Loucy (cell line): ENCODE data around the gene LAMP1.
"Not testable (repeated sequence)": the region's sequence is repeated elsewhere in the genome, so short reads cannot be mapped to it uniquely, and the experiment has no call there.

Experiments
- H2AFZ ChIP-seq: fragments of 200-600 bp; sonication (generic); 2 replicates; pipeline ENCODE4 v1.6.0; 2016; ENCODE audit warnings: antibody characterized with exemption, mild to moderate bottlenecking, low read length, moderate library complexity
- H3F3A ChIP-seq: fragments of 200-600 bp; 2 replicates; pipeline ENCODE4 v1.6.0; 2016; ENCODE audit warnings: antibody characterized with exemption, low read depth, mild to moderate bottlenecking
- H3K27me3 ChIP-seq: fragments of 200-600 bp; sonication (generic); 2 replicates; pipeline ENCODE4 v1.6.1; 2014; ENCODE audit warnings: low read length, mild to moderate bottlenecking; ENCODE audit not compliant: insufficient read depth, poor library complexity, severe bottlenecking
- H3K36me3 ChIP-seq: fragments of 200-600 bp; sonication (generic); 2 replicates; pipeline ENCODE4 v1.6.1; 2016; ENCODE audit warnings: low read length; ENCODE audit not compliant: insufficient read depth
- H3K4me1 ChIP-seq: fragments of 200-600 bp; sonication (generic); 2 replicates; pipeline ENCODE4 v1.5.1; 2014; ENCODE audit warnings: low read length, mild to moderate bottlenecking; ENCODE audit not compliant: insufficient read depth, poor library complexity, severe bottlenecking
- H3K4me2 ChIP-seq: fragments of 200-600 bp; sonication (generic); 2 replicates; pipeline ENCODE4 v1.6.0; 2014; ENCODE audit warnings: antibody characterized with exemption, low read length, low read depth, mild to moderate bottlenecking; ENCODE audit not compliant: poor library complexity, severe bottlenecking
- H3K4me3 ChIP-seq: fragments of 200-600 bp; sonication (generic); 2 replicates; pipeline ENCODE4 v1.5.1; 2014; ENCODE audit warnings: low read length, mild to moderate bottlenecking, mixed read lengths; ENCODE audit not compliant: poor library complexity, severe bottlenecking
- H3K79me2 ChIP-seq: fragments of 200-600 bp; sonication (generic); 2 replicates; pipeline ENCODE4 v1.6.1; 2014; ENCODE audit warnings: low read length; ENCODE audit not compliant: insufficient read depth
- H3K9ac ChIP-seq: fragments of 200-600 bp; sonication (generic); 2 replicates; pipeline ENCODE4 v1.6.0; 2014; ENCODE audit warnings: mild to moderate bottlenecking, low read depth, low read length, moderate library complexity; ENCODE audit not compliant: poor library complexity, severe bottlenecking
- H3K9me2 ChIP-seq: fragments of 200-600 bp; sonication (generic); replicated peaks from 2 replicates; pipeline ENCODE4 v1.6.1; 2016; ENCODE audit warnings: low read depth, low read length, mixed read lengths
- H3K9me3 ChIP-seq: fragments of 200-600 bp; sonication (generic); 2 replicates; pipeline ENCODE4 v1.6.1; 2014; ENCODE audit warnings: mild to moderate bottlenecking, antibody characterized with exemption, low read length, low read depth; ENCODE audit not compliant: insufficient read depth
- H4K20me1 ChIP-seq: fragments of 200-600 bp; sonication (generic); 2 replicates; pipeline ENCODE4 v1.6.0; 2014; ENCODE audit warnings: antibody characterized with exemption, low read length, mild to moderate bottlenecking; ENCODE audit not compliant: insufficient read depth, poor library complexity, severe bottlenecking
- CTCF ChIP-seq: fragments of 200-600 bp; sonication (generic); conservative IDR thresholded peaks from 2 replicates; pipeline ENCODE4 v1.5.1; 2014; ENCODE audit warnings: mild to moderate bottlenecking, antibody characterized with exemption, low read length
- EZH2phosphoT487 ChIP-seq: fragments of 200-600 bp; IDR thresholded peaks from 2 replicates; pipeline ENCODE4 v1.6.1; 2018; ENCODE audit warnings: antibody characterized with exemption, mild to moderate bottlenecking, moderate library complexity, borderline replicate concordance

The LAMP1 gene

GRCh38 chr13:113296823-113297369 is at the start of gene LAMP1:
Gene LAMP1 (plus strand): TSS chr13:113297239. CDS start chr13:113297435, 196 bp downstream.
- Histone ChIP-seq H3K4me3 (peak within 1 kb of the TSS; percentile 98), H3K9me2 (no peaks in the 10 kb centered on the region), H3K27me3 (no peaks in the 10 kb centered on the region), H3K4me2 (peak within 1 kb of the TSS; percentile 98), H3K79me2 (peaks cover 49% of the 10 kb centered on the region), H2AFZ (peak within 1 kb of the TSS; percentile 99), H3K4me1 (peaks cover 25% of the 10 kb centered on the region), H3F3A (no peaks in the 10 kb centered on the region), H3K9me3 (no peaks in the 10 kb centered on the region), H4K20me1 (peaks cover 10% of the 10 kb centered on the region), H3K9ac (peak within 1 kb of the TSS; percentile 92), H3K36me3 (no peaks in the 10 kb centered on the region)
- TF ChIP-seq CTCF: no peak
- TF ChIP-seq EZH2phosphoT487: no peak

- H3K9ac ChIP-seq: no peak overlapping the region
- H3K9me2 ChIP-seq: no peaks in the 10 kb centered on the region
- H3K9me3 ChIP-seq: no peaks in the 10 kb centered on the region
- H3K4me2 ChIP-seq: no peak overlapping the region
- H3K36me3 ChIP-seq: peaks cover 78% of the 10 kb centered on the region; the same call in 1 of the 2 replicates
- H3K4me1 ChIP-seq: no peaks in the 10 kb centered on the region
- H3K79me2 ChIP-seq: no peaks in the 10 kb centered on the region
- no peaks in the 10 kb centered on the region for H3F3A ChIP-seq
- H2AFZ ChIP-seq: no peak overlapping the region
- no peaks in the 10 kb centered on the region for H4K20me1 ChIP-seq
- no peaks in the 10 kb centered on the region for H3K27me3 ChIP-seq
- TF ChIP-seq CTCF: no peak
- TF ChIP-seq EZH2phosphoT487: no peak
- no peak overlapping the region for H3K4me3 ChIP-seq
Measured at GRCh38 chr13:113252516-113253095, 44.4 kb upstream of the LAMP1 start.

- H3K4me1 ChIP-seq, H3K4me3 ChIP-seq, H3K9me3 ChIP-seq, H4K20me1 ChIP-seq, H3K4me2 ChIP-seq, H2AFZ ChIP-seq, H3K79me2 ChIP-seq, H3F3A ChIP-seq, H3K9me2 ChIP-seq, H3K9ac ChIP-seq, H3K27me3 ChIP-seq: not testable (repeated sequence)
- peaks cover 64% of the 10 kb centered on the region; the same call in 1 of the 2 replicates for H3K36me3 ChIP-seq
Measured at GRCh38 chr13:113257908-113258307, 39.1 kb upstream of the LAMP1 start.
